K562 (cell line): ENCODE results near the gene ZNF438. TPM values are rescaled to one million over a fixed set of nuclear protein-coding genes. Genes with fewer than 3 reads are reported as not detected.

ENCODE experiments used
- ATF7 ChIP-seq: fragments of 450-650 bp; IDR thresholded peaks from 2 replicates; pipeline ENCODE4 v1.7.1; 2014; ENCODE audit warnings: mild to moderate bottlenecking, moderate library complexity
- BCOR ChIP-seq: fragments of 450-650 bp; IDR thresholded peaks from 2 replicates; pipeline ENCODE4 v1.6.1; 2016
- CLOCK ChIP-seq: fragments of 250-450 bp; sonication (Bioruptor Pico); IDR thresholded peaks from 2 replicates; pipeline ENCODE4 v1.4.0; 2020; ENCODE audit warnings: mild to moderate bottlenecking, moderate library complexity, borderline replicate concordance
- ESRRA ChIP-seq: fragments of 450-650 bp; IDR thresholded peaks from 2 replicates; pipeline ENCODE4 v1.6.1; 2014; ENCODE audit warnings: low read depth, mild to moderate bottlenecking, moderate library complexity, borderline replicate concordance
- FOXK2 ChIP-seq, 2 experiments: fragments of 450-650 bp; IDR thresholded peaks in 1 of 2; conservative IDR thresholded peaks in 1 of 2; 2 replicates each; pipeline ENCODE4 v1.6.1; 2016; ENCODE audit warnings: low read depth in 2 of 2, mild to moderate bottlenecking in 1 of 2
- GABPA ChIP-seq: fragments of 200-800 bp; sonication (Bioruptor generic); conservative IDR thresholded peaks from 2 replicates; pipeline ENCODE4 v1.6.1; 2016; ENCODE audit warnings: low read depth, missing genetic modification characterization, missing compliant biosample characterization
- GATA2 ChIP-seq: sonication (generic); formaldehyde crosslinking; IDR thresholded peaks from 2 replicates; pipeline ENCODE4 v1.4.0; 2020; ENCODE audit warnings: mild to moderate bottlenecking, missing genetic modification reagents
- GATAD2A ChIP-seq: fragments of 450-650 bp; IDR thresholded peaks from 2 replicates; pipeline ENCODE4 v1.6.1; 2017
- HLTF ChIP-seq: fragments of 450-650 bp; IDR thresholded peaks from 2 replicates; pipeline ENCODE4 v1.6.1; 2016
- KAT2B ChIP-seq: IDR thresholded peaks from one replicate; pipeline ENCODE4 v1.6.1; 2012; ENCODE audit warnings: low read depth, mild to moderate bottlenecking, control low read depth, inconsistent platforms, low read length, moderate library complexity
- MCM3 ChIP-seq: fragments of 450-650 bp; IDR thresholded peaks from 2 replicates; pipeline ENCODE4 v1.6.1; 2016
- MEF2D ChIP-seq: conservative IDR thresholded peaks from 2 replicates; pipeline ENCODE4 v1.6.1; 2016; ENCODE audit warnings: low read depth, missing genetic modification characterization, missing compliant biosample characterization
- MTA1 ChIP-seq: fragments of 450-650 bp; IDR thresholded peaks from 2 replicates; pipeline ENCODE4 v1.6.1; 2017; ENCODE audit warnings: borderline replicate concordance
- MYC ChIP-seq, 2 experiments: fragments of 250-450 bp in 1 of 2; sonication (Bioruptor Pico) in 1 of 2; IDR thresholded peaks; 2 replicates each; pipeline versions ENCODE4 v1.5.1 to v1.6.1; 2012 to 2021; ENCODE audit warnings: low read depth in 2 of 2, borderline replicate concordance in 1 of 2, improper control_type of control experiment in 1 of 2, low read length in 1 of 2, mild to moderate bottlenecking in 1 of 2, moderate library complexity in 1 of 2
- OTX1 ChIP-seq: fragments of 450-650 bp; formaldehyde crosslinking; IDR thresholded peaks from 2 replicates; pipeline ENCODE4 v1.4.0; 2022; ENCODE audit warnings: mild to moderate bottlenecking
- PHB ChIP-seq: fragments of 250-450 bp; sonication (Bioruptor Pico); IDR thresholded peaks from 2 replicates; pipeline ENCODE4 v1.5.0; 2021
- SAP30 ChIP-seq: fragments of 200-600 bp; sonication (generic); IDR thresholded peaks from 2 replicates; pipeline ENCODE4 v1.6.1; 2012; ENCODE audit warnings: borderline replicate concordance, low read depth, mild to moderate bottlenecking, moderate library complexity, low read length, control low read depth, inconsistent platforms; ENCODE audit not compliant: insufficient read depth, poor library complexity, severe bottlenecking
- ZBTB12 ChIP-seq: fragments of 250-450 bp; sonication (Bioruptor Pico); IDR thresholded peaks from 2 replicates; pipeline ENCODE4 v1.4.0; 2020
- ZNF507 ChIP-seq: conservative IDR thresholded peaks from 2 replicates; pipeline ENCODE4 v1.6.1; 2017; ENCODE audit warnings: missing genetic modification characterization, missing compliant biosample characterization
- ZNF592 ChIP-seq: fragments of 450-650 bp; IDR thresholded peaks from 2 replicates; pipeline ENCODE4 v1.6.1; 2017; ENCODE audit warnings: antibody characterized with exemption, mild to moderate bottlenecking
- polyA plus RNA-seq, 8 experiments: library from polyadenylated mRNA; depleted of rRNA in 4 of 8; stranded (reverse) in 5 of 8; unstranded in 3 of 8; fragments of >200 nt; fragmentation: Nextera tagmentation in 2 of 8; fragmentation: Illumina TruSeq in 1 of 8; extraction: Ambion mirVana in 2 of 8; extraction: Trizol in 1 of 8; gene quantifications; 2 replicates each; pipeline versions ENCODE4 v1.2.1 to v1.2.3, GENCODE V29; 2011 to 2014; ENCODE audit warnings: inconsistent platforms in 1 of 8, missing spikeins in 1 of 8
- total RNA-seq, 7 experiments: library from RNA; depleted of rRNA in 6 of 7; stranded (reverse); fragments of >200 nt in 6 of 7; fragmentation: Illumina TruSeq in 2 of 7; extraction: Trizol in 2 of 7; gene quantifications; 2 replicates each; pipeline versions ENCODE4 v1.2.1 to v1.2.3, GENCODE V29; 2011 to 2021; ENCODE audit warnings: low replicate concordance in 1 of 7

Gene ZNF438
- total and polyA plus RNA-seq, 9 of the 15 experiments (the other 6 are each of a cell fraction or from before 2014, with no cell fraction given): 0.45 to 1.5 (median 0.91) TPM

- TF ChIP-seq MEF2D (tag) (no peak), ATF7 (peak; percentile 98), GATAD2A (no peak), SAP30 (no peak), BCOR (no peak), CLOCK (CRISPR knock-in tag) (0 out of 2 replicates have a peak, but pooled peaks have one; percentile 20), ZNF507 (tag) (no peak), PHB (CRISPR knock-in tag) (no peak), HLTF (no peak), MCM3 (no peak), ZBTB12 (CRISPR knock-in tag) (peak; percentile 87), GATA2 (CRISPR knock-in tag) (no peak), GABPA (tag) (no peak; the same call in 1 of the 2 replicates), OTX1 (CRISPR knock-in tag) (peak; percentile 87), ESRRA (peak; percentile 41; the same call in 1 of the 2 replicates), MYC (IDR thresholded peaks at IDR 0.05; ENCODE audit: low read depth, low read length) (peak; percentile 73), MYC (CRISPR knock-in tag; IDR thresholded peaks at IDR 0.05; ENCODE audit: borderline replicate concordance, low read depth) (0 out of 2 replicates have a peak, but pooled peaks have one; percentile 35), FOXK2 (conservative IDR thresholded peaks at IDR 0.05 in 1 of 2, IDR thresholded peaks at IDR 0.05 in 1 of 2; ENCODE audit: low read depth in 2 of 2) (peak; percentile 19 to 55; a peak in 2 of 4 replicates), ZNF592 (peak; percentile 54; the same call in 1 of the 2 replicates), KAT2B (no peak), MTA1 (no peak)
Measured at GRCh38 chr10:31031558-31032257, at the start of gene ZNF438 (continued).
